CD4-positive, alpha-beta T cell treated with Interleukin-17A for 4 hours (primary cell): ENCODE data around the gene MAPRE2.

ENCODE experiments used
- DNase-seq: peaks from one replicate; pipeline ENCODE4 v3.0.0-alpha.2; 2020; ENCODE audit warnings: mixed read lengths

The MAPRE2 gene

DNA sequence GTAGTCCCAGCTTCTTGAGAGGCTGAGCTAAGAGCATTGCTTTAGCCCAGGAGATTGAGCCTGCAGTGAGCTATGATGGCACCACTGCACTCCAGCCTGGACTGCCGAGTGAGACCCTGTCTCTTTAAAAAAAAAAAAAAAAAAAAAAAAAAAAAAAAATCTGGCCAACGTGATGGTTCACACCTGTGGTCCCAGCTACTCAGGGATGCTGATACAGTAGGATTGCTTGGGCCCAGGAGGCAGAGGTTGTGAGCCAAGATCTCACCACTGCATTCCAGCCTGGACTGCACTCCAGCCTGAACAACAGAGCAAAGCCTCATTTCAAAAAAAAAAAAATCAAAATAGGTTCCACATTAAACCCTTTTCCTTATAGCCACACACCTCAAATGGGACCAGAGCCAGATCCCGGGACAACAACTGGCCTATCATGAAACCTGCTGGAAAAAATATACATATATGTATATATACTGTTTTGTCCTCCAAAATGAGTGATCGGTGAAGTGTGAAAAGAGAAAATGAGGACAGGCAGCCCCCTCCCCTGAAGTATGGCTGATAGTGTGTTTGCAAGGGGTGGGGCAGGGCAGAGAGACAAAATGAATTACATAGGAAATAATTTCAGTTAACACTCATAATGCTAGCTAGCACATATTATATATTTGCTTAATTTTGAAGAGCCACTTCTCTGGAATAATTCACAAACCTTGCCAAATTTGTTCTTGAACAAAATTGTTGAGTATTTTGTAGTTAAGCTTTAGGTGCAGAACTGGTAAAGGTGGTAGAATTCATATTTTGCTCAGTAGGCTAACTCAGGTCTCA lies 22.9 kb downstream of the MAPRE2 start:
- DNase-seq: no peak

DNA sequence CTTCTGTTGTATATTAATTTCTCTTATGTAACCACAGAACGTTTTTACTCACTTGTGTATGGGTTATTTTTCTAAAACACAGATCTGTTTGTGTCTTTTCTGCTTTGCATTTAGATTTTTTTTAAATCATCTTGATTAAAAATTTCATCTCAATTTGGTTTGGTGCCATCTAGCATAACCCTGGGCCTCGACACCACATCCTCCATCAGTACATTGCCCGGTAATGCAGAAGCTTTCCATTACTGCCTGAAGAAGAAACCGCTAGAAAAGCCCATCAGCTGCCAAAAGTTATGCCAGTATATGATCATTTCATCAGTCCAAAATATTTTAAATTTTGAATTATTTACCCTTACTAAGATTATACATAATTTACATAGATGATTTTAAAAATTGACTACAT lies 26.2 kb downstream of the MAPRE2 start:
- no peak for DNase-seq

DNA sequence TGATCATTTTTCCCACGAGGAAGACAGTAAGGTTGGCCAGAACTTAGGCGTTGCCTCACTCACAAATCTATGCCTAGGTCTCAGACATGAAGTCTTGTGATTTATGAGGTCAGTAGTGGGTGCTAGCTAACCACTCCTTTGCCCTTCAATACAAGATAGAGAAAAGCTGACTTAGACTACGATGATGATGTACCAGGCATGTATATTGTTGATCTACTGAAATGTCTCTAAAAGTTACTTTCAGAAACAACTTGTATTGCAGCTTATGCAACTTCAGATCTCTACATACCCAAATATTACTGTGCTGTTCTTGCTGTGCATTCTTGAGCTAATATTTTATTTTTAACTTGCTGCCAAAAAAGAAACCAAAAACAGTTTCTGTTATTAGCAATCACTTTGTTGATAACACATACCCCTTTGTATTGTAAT lies 30.6 kb downstream of the MAPRE2 start:
- no peak for DNase-seq

DNA sequence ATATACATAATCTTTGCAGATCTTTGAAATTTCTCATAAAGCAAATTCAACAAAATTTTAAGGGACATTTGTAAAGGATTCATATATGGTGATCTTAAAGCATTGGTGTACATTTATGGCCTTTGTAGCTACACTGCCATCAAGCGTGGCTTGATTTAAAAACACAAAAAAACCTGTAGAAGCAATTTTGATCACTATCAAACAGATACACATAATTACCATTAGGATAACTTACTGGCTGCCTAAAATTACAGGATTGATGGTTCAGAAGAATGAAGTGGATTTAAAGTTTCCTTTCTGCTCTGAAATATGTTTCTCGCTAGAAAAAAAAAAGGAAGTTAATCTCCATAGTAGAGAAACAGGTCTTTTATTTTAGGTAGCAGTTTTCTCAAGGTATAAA lies 31.4 kb downstream of the MAPRE2 start:
- DNase-seq: no peak

DNA sequence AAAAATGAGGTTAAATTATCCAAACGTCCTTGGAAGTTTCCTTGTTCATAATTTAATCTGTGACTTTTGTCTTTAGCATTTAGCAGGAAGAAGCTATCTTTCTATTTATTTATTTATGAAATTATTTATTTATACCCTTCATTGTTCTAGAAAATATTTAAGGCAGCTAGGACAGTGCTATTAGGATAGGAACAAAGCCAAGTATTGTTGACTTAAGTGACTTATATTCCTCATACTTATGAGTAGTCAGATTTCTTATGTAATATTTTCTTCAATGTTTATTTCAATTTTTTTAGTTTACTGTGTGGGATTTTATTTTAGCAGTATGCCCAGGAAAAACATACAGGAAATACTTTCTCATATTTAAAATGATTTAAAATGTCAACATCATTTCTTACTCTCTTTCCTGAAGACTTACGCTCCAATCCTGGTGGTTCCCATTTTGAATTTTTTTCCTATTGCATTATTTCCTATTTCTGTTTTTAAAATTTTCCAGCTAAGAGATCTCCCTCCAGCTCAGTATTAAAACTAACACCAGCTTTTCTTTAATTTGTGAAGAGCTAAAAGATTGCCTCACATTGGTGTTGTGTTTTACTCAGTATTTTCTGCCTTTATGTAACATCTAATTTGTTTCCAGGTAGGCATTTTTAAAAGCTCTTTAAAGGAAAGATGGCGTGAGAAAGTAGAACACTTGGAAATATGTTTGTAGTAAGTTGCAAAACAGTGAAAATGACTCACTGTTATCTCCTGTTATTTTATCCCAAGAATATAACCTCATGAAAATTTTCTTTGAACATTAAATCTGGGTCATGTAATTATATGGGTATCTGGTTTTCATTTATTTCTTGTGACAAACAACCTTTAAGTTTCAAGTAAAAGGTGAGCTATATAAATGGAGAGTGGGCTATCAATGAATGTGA lies 32.2 kb downstream of the MAPRE2 start:
- DNase-seq: no peak

DNA sequence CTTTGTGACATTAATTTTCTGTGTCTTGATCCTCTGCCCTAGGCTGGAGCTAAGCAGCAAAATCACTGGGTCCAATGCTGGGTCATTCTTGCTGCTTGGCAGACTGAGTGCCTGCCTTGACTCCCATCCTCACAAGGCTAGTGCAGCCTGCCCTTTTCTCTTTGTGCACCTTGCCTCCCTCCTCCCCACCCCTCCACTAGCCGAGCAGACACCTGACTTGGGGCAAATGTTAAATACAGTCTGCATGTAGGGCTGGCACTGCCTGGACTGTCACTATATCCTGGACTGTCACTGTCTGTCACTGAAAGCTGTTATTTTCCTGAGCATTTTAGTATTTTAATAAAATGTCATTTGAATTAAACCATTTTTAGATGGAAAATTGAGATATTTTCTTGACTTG lies 33.4 kb downstream of the MAPRE2 start:
- DNase-seq: no peak

DNA sequence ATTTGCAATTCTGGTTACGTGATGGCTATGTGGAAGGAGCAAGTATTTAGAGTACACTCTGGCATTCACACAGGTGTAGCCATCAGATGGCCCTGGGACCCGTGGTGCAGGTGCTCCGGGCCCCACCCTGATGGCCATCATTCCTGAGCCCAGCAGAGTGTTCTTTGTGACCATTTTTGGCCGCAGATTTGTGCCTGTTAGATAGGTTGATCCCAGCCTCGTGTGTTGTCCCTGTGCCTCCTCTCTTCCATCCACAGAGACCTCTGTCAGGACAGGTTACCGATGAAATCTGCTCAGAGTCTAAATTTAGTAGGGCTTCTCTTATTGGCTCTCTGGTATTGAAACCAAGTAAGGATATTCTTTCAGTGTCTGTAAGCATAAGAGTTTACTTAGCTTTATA lies 33.9 kb downstream of the MAPRE2 start:
- no peak for DNase-seq

DNA sequence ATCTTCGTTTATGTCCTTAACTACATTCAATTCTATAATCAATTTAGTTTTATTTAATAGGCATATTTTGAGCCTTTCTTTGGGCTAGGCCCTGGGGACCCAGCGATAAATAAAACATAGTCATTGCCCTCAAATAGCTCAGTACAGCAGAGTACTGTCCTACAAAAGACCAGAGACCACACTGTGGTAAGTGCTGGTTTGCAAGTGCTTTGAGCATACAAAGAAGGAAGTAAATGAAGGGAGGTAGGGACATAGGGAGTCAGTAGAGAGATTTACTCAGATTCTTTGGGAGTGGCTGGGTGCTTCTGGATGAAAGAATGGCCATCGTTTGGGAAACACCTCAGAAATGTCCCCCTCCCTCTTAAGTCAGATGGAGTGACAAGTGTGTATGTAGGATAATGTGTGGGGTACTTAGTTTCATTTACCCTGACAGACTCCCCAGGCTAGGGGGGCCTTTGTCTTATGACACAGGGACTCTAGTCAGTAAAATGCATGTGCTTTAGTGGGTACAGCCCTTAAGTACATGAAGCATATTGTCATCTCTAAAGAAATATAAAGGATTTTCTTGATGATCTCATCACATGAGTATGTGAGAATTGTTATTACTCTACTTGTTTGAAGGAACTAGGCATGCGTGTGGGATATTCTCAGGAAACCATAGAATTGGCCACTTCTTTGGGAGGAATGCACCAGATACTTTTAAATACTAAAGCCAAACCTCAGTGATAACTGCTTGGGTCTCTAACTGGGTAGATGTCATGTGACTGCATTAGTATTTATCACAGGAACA lies 35.1 kb downstream of the MAPRE2 start:
- DNase-seq: no peak

DNA sequence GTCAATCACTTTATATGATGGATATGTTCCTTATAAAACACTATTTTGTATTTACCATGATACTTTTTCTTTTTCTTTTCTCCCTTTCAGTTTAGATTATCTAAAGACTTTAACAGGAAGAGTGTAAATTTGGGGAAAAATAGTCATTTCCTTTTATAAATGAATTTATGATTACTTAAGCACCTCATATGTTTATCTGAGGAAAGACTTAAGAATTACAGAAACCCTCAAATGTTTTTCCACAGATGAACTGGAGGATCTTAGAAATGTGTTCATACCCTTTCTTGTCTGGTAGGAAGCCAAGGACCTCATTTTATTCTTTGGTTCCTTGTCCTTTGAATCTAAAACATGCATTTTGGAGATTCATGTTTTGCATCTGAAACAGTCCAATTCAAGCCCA lies 36.7 kb downstream of the MAPRE2 start:
- DNase-seq: no peak

DNA sequence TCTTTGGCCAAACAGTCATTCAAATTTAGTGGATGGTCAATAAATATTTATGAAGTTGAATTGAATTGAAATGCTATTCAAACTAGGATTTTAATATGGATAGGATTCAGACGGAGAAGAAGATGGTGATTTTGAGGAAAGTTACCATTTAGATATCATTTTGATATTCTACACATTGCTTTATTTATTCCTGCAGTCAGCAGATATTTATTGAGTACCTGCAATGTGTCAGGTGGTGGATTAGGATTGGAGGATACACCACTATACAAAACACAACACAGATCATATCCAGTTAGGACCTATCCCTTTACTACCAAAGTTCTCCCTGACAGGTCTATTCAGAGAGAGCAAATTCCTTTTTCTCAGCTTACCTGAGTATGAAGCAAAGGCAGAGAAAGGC lies 38.8 kb downstream of the MAPRE2 start:
- no peak for DNase-seq

DNA sequence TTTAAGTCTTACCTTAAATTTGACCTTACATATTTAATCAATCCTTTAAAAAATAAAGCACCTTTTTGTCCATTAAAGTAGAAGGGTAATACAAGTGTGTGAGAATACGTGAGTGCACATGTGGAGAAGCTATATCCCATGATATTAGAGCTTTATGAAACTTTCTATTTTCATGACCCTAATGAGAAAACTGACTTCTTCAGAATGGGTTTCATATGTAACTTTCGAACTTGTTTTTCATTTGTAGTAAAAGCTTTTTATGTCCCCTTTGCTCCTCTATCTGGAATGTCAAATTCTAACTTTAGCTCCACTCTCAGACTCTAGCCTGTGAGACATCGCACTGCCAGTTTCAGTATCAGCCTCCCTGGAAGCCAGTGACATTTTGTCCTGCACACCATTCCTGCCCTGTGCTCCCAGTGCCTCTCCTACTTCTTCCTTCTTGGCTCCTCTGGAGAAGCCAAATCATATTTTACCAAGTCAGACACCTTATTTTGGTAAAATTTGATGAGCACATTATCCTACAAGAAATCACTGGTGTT lies 42.0 kb downstream of the MAPRE2 start:
- DNase-seq: no peak

DNA sequence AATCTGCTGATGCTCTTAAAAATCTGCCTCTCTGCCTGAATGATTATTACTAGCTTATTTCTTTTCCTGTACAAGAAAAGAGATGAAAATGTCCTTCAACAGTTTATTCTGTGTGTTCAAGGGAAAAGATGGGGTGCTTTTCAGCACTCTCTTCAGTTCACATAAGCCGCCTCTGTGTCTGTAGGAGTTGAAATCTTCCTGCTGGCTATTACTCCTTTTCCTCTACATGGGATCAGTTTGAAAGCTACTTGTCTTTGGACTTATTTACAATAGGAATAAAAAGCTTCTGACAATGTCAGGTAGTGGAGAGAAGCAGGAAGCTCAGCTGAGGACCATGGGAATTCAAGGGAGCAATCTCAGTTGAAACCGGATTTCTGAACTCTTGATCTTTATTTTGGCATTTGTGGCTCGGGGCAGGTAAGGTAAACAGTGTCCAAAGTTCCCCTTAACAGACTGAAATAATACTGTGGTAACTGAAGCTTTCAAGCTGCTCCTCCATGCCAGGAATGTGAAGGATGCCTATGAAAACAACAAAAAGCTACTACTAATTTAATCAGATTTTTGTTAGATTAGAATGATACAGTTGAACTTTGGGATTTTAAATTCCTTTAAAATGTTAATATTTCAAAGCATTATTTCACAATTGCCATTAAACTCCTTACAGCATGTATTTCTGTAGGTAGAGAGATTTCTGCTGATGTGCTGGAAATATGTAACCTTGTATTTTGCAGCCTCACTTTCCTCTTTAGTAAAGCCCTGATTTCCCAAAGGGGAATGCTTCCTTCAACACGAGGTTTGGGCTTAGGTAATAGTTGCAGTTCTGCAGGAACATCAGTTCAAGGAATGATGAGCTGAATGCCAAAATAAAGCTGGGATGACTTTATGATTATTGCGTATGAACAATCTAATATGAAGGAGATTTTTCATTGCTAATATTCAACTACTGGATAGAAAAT lies 43.6 kb downstream of the MAPRE2 start:
- DNase-seq: no peak

DNA sequence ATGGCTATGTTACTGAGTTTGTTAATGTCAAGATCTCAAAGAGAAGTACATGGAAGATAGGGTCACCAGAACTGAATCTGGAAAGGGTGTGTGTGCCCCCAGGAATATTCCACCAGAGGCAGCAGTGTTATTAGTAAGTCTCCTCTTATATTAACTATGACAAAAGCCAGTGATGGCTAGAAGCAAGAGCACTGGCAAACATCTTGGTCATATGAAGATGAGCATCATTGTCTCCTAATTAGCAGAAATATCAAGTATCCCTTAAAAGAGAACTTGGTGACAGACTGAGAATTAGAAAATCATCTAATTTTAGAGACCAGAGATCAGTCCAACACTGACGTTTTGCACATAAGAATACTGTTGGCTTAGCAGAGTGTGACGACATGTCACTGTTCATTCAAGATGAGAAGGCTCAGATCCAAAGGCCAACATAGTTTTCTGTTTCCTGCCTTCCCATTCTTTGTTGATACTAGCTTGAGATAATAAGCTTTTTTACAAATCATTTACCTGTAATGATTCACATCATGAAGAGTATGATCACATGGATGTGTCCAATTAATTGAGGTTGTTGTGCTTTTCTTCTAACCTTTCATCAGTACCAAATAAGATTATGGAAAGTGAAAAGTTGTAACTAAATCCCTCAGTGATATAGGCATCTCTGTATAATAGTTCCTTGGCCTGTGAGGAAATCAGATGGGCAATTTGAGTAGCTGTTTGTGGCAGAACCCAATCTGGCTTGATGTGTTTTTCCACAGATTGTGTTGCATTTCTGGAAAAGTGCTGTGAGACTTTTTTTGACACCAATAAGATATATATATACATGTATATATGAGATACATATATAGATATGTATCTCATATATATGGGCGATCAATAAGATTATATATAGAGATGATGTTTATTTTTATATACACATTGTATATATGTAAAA lies 44.5 kb downstream of the MAPRE2 start:
- no peak for DNase-seq

DNA sequence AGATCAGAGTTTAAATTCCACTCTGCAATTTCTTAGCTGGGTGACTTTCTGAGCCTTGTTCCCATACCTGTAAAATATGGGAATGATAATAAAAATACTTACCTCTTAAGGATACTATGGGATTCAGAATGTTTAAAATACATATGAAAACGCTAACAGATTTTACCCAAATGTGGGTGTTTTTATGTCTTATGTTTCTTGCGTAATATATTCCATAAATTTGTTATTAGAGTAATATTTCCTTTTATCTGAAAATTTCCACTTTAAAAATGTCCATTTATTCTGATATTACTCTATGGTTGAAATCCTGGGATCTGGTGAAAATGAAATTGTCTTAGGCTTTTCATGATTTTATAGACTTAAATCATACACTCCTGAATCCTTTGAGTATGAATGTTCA lies 45.5 kb downstream of the MAPRE2 start:
- no peak for DNase-seq

DNA sequence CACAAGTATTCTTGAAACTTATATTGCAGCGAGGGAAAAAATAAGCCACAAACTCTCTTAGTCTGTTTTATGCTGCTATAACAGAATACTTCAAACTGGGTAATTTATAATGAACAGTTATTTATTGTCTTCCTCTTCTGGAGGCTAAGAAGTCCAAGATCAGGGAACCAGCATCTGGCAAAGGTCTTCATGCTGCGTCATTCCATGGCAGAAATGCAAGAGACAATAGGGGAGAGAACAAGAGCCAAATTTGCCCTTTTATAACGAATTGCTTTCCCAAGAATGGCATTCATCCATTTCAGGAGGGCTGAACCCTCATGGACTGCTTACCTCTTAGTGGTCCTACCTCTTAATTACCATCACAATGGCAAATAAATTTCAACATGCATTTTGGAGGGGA lies 46.5 kb downstream of the MAPRE2 start:
- DNase-seq: no peak

DNA sequence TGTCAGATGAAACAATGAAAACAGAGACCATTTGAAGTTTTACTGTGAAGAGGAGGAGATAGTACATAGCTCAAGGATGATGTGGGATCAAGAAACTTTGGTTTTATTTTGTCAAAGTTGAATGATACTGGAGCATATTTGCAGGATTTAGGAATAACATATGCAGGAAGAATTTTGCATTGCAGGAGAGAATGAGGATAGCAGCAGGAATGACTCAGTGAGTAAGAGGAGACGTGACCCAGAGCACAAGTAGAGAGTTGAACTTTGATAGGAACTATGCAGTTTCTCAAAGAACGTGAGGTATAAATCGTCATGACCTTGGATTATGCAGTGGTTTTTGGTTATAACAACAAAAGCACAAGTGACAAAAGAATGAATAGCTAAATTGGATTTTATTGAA lies 47.7 kb downstream of the MAPRE2 start:
- no peak for DNase-seq

DNA sequence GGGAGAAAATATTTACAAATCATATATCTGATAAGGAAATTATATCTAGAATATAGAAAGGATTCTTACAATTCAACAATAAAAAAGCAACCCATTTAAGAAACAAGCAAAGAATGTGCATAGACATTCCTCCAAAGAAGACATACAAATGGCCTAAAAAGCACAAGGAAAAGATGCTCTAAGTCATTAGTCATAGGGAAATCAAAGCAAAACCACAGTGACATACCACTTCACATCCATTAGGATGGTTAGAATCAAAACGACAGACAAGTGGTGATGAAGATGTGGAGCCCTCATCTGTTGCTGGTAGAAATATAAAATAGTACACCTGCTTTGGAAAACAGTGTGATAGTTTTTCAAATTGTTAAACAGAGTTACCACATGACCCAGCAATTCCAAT lies 48.2 kb downstream of the MAPRE2 start:
- no peak for DNase-seq

DNA sequence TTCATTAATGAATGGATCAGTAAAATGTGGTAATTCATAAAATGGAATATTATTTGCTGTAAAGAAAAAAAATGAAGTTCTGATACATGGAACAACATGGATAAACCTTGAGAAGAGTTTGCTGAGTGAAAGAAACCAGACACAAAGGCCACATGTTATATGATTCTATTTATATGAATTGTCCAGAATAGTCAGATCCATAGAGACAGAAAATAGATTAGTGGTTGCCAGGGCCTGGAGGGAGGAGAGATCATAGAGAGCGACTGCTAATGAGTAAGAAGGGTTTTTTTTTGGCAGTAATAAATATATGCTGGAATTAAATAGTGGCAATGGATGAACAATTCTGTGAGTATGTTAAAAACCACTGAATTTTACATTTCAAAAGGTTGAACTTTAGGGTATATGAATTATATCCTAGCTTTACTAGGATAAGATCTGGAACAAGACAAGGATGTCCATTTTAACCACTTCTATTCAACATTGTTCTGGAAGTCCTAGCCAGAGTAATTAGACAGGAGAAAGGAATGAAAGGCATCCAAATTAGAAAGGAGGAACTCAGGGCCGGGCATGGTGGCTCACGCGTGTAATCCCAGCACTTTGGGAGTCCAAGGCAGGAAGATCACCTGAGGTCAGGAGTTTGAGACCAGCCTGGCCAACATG lies 48.8 kb downstream of the MAPRE2 start:
- no peak for DNase-seq

DNA sequence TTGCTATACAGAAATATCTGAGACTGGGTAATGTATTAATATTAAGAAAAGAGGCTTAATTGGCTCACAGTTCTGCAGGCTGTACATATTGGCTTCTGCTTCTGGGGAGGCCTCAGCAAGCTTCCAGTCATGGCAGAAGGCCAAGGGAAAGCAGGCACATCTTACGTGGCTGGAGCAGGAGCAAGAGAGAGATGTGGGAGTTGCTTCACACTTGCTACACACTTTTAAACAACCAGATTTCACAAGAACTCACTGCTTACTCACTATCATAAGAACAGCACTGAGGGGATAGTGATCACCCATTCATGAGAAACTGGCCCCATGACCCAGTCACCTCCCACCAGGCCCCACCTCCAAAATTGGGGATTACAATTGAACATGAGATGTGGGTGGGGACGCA lies 50.6 kb downstream of the MAPRE2 start:
- DNase-seq: no peak
